ENCODE data around the gene PLD4. TPM values are rescaled to one million over a fixed set of nuclear protein-coding genes. Genes with fewer than 3 reads are reported as not detected.

The PLD4 gene
- total and polyA plus RNA-seq, 2 of the 8 experiments (the other 6 are each of a cell fraction or from before 2014, with no cell fraction given) = 0.05 TPM; not detected in 1

- DNase-seq (ENCODE audit: low read depth in 1 of 2, low spot score in 2 of 2) (no peak), FAIRE-seq (no peak)
- WGBS, 2 experiments (ENCODE audit: extremely low coverage in 1 of 2, insufficient coverage in 1 of 2, insufficient read length in 1 of 2, insufficient replicate concordance in 2 of 2, low coverage in 1 of 2, low lambda C conversion rate in 2 of 2, missing lambda C conversion rate in 1 of 2) = 87% methylated on average over 4 of the region's 4 CpGs; no CpG with 5 or more reads in 1 of the 2 experiments
- Histone ChIP-seq H3K27me3 (replicated peaks in 1 of 4; ENCODE audit: control insufficient read depth in 3 of 4, extremely low read depth in 1 of 4, insufficient read depth in 3 of 4, low read length in 3 of 4) (no peaks in the 10 kb centered on the region), H3K56ac (replicated peaks; ENCODE audit: insufficient read length, low read depth, low read length) (no peak overlapping the region), H3K4me3 (ENCODE audit: extremely low read depth in 1 of 4, insufficient read depth in 2 of 4, low read depth in 3 of 4, low read length in 4 of 4) (no peak overlapping the region), H3K4ac (replicated peaks; ENCODE audit: insufficient read length, low read depth, low read length) (no peak overlapping the region), H3K23me2 (ENCODE audit: low read depth, low read length) (peaks cover 12% of the 10 kb centered on the region; the same call in 1 of the 2 replicates), H3K27ac (ENCODE audit: low read depth, low read length) (no peak overlapping the region), H2BK20ac (ENCODE audit: low read length) (no peak overlapping the region), H2AK5ac (ENCODE audit: low read depth, low read length) (no peak overlapping the region), H3K18ac (ENCODE audit: extremely low read depth, low read length) (no peak overlapping the region), H3K36me3 (ENCODE audit: control insufficient read depth in 2 of 4, insufficient read depth in 4 of 4, low read length in 3 of 4) (peaks cover 0 to 17% (median 3%) of the 10 kb centered on the region in 4 experiments; a peak in 4 of 8 replicates), H3K79me1 (ENCODE audit: low read depth, low read length) (no peaks in the 10 kb centered on the region), H3K14ac (ENCODE audit: insufficient read length) (no peak overlapping the region), H3K4me1 (replicated peaks in 1 of 4; ENCODE audit: control insufficient read depth in 3 of 4, insufficient read depth in 4 of 4, low read length in 3 of 4) (peaks cover 0 to 3% (median 1%) of the 10 kb centered on the region in 4 experiments; a peak in 3 of 7 replicates), H3K4me2 (ENCODE audit: insufficient read depth in 1 of 2, low read depth in 2 of 2, low read length in 2 of 2) (no peak overlapping the region), H2AFZ (ENCODE audit: low read length) (no peak overlapping the region), H3K23ac (ENCODE audit: insufficient read length) (no peak overlapping the region), H2BK12ac (ENCODE audit: low read depth, low read length) (no peak overlapping the region), H3K9me3 (ENCODE audit: insufficient read depth in 2 of 2, low read depth in 1 of 2, low read length in 1 of 2) (no peaks in the 10 kb centered on the region), H2BK5ac (ENCODE audit: low read depth, low read length) (no peak overlapping the region), H4K5ac (ENCODE audit: insufficient read length, low read depth, low read length) (no peak overlapping the region), H3K9ac (replicated peaks in 1 of 4; ENCODE audit: extremely low read depth in 1 of 4, low read depth in 3 of 4, low read length in 3 of 4) (no peak overlapping the region), H2BK120ac (replicated peaks; ENCODE audit: low read depth, low read length) (no peak overlapping the region), H4K20me1 (replicated peaks in 1 of 2; ENCODE audit: control insufficient read depth in 1 of 2, insufficient read depth in 2 of 2, low read length in 2 of 2) (peaks cover 0 to 3% of the 10 kb centered on the region in 2 experiments), H2BK15ac (ENCODE audit: low read length) (no peak overlapping the region), H4K8ac (ENCODE audit: extremely low read depth, insufficient read depth, low read length) (no peak overlapping the region), H3K79me2 (ENCODE audit: control insufficient read depth in 1 of 2, insufficient read depth in 2 of 2, low read length in 2 of 2) (no peaks in the 10 kb centered on the region), H4K91ac (replicated peaks; ENCODE audit: insufficient read length, low read length) (no peak overlapping the region)
- TF ChIP-seq CEBPB (IDR thresholded peaks at IDR 0.05; ENCODE audit: low read depth, low read length) = no peak
- TF ChIP-seq BCL11A (IDR thresholded peaks at IDR 0.05; ENCODE audit: low read depth in 2 of 2, low read length in 2 of 2) = no peak
- TF ChIP-seq RBBP5 (IDR thresholded peaks at IDR 0.05; ENCODE audit: borderline replicate concordance, low read depth, low read length) = no peak
- TF ChIP-seq BRCA1 (IDR thresholded peaks at IDR 0.05; ENCODE audit: low read depth, low read length) = no peak
- no peak for TF ChIP-seq CHD1 (IDR thresholded peaks at IDR 0.05; ENCODE audit: low read depth, low read length)
- TF ChIP-seq SP2 (IDR thresholded peaks at IDR 0.05; ENCODE audit: low read length) = no peak
- TF ChIP-seq CHD2 (IDR thresholded peaks at IDR 0.05; ENCODE audit: low read length) = no peak
- ChIA-PET CTCF (ENCODE audit: partially characterized antibody) (interaction anchor here (0.6 to 1.2 kb wide), 3 partner anchors 13 to 123 kb away, joined by 3 read pairs; no protein-coding TSS in a partner anchor), POLR2A (ENCODE audit: partially characterized antibody) (interaction anchor here (1.0 to 2.1 kb wide), 3 partner anchors 8 to 80 kb away, joined by 3 to 8 read pairs (median 6); no protein-coding TSS in a partner anchor)
These were observed 33.5 kb upstream of the PLD4 start for GRCh38 chr14:104891121-104891551.

Data from H1 (cell line).